Suprapubic skin (tissue), 4 donors: ENCODE measurements around the gene GHITM. TPM values are rescaled to one million over a fixed set of nuclear protein-coding genes. Genes with fewer than 3 reads are reported as not detected.

Experiments used
- DNase-seq, 2 donors: peaks; one replicate each; pipeline ENCODE4 v3.0.0-alpha.2; 2019; ENCODE audit warnings: low spot score in 2 of 2
- H3K27ac ChIP-seq: fragments of 200-600 bp; sonication (generic); one replicate; pipeline ENCODE4 v1.5.1; 2019
- H3K27me3 ChIP-seq: fragments of 200-600 bp; sonication (generic); one replicate; pipeline ENCODE4 v1.5.1; 2019
- H3K36me3 ChIP-seq: fragments of 200-600 bp; sonication (generic); one replicate; pipeline ENCODE4 v1.5.1; 2019
- H3K4me1 ChIP-seq: fragments of 200-600 bp; sonication (generic); one replicate; pipeline ENCODE4 v1.5.1; 2019
- H3K4me3 ChIP-seq: fragments of 200-600 bp; sonication (generic); one replicate; pipeline ENCODE4 v1.5.1; 2019; ENCODE audit warnings: mild to moderate bottlenecking
- H3K9me3 ChIP-seq: fragments of 200-600 bp; sonication (generic); one replicate; pipeline ENCODE4 v1.5.1; 2019
- EP300 ChIP-seq: sonication (generic); formaldehyde crosslinking; IDR thresholded peaks from one replicate; pipeline ENCODE4 v1.6.1; 2017; ENCODE audit warnings: antibody characterized with exemption
- POLR2A ChIP-seq, 2 donors: fragments of 450-650 bp; IDR thresholded peaks; one replicate each; pipeline ENCODE4 v1.6.1; 2017; ENCODE audit warnings: antibody characterized with exemption in 2 of 2, mild to moderate bottlenecking in 2 of 2, moderate library complexity in 2 of 2
- POLR2AphosphoS5 ChIP-seq, 3 donors: sonication (generic); formaldehyde crosslinking; IDR thresholded peaks; one replicate each; pipeline ENCODE4 v1.6.1; 2017; ENCODE audit warnings: antibody characterized with exemption in 3 of 3
- WGBS: methylation state at CpG from one replicate; pipeline ENCODE4 v1.1.5; 2018; 5-methylcytosine and 5-hydroxymethylcytosine counted together
- total RNA-seq, 4 donors: library from RNA; depleted of rRNA; stranded (reverse); fragments of >200 nt; gene quantifications; one replicate each; pipeline ENCODE4 v1.1.0, GENCODE V29; 2016
- TF ChIP-seq, protein P1 (sequence below), 2 donors: fragments of 200-600 bp in 1 of 2; fragments of 450-650 bp in 1 of 2; sonication (generic) in 1 of 2; IDR thresholded peaks; one replicate each; pipeline ENCODE4 v1.5.1; 2016 to 2019; ENCODE audit warnings: antibody characterized with exemption in 2 of 2, mild to moderate bottlenecking in 1 of 2, moderate library complexity in 1 of 2

The GHITM gene
- total RNA-seq, 4 donors from 2014 or later = 91.2 to 132 (median 125) TPM

DNA sequence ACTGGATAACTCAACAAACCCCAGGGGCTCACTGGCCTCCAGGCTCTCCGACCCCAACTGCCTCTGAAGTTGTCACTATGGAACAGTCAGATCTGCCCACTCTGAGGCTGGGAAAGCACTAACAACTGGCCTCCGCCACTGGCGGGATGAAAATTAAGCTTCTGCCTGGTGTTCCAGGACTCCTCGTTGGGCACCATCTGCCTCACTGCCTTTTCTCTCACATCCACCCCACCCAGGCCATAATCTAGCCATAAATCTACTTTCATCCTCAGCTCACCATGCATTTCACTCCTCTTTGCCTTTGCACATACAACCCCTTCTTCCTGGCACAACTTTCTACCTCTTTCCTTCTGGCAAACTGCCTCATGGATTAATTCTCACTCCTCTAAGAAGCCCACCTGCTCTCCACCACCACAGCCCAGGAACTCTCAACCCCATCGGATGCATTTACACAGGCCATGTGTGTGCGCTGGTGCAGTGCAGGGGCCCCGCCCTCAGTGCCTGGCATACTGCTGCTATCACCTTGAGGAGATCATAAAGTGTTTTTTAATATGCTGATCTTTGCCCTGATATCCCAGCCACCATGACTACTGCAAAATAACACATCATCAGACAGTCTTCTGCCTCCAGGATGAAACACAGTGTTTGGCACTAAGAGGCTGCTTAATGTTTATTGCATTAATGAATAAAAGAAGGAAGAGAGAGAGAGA, 59.1 kb downstream of the GHITM start:
- H3K4me1 ChIP-seq = peaks cover 40% of the 10 kb centered on the region
- H3K9me3 ChIP-seq = no peaks in the 10 kb centered on the region
- H3K27ac ChIP-seq = peak overlapping the region; percentile 35
- 52% methylated on average over 7 of the region's 7 CpGs for WGBS
- DNase-seq = no peak
- TF ChIP-seq POLR2AphosphoS5 (IDR thresholded peaks at IDR 0.05) (no peak), EP300 (no peak), POLR2A (IDR thresholded peaks at IDR 0.05) (no peak)
- TF ChIP-seq, protein P1, sequence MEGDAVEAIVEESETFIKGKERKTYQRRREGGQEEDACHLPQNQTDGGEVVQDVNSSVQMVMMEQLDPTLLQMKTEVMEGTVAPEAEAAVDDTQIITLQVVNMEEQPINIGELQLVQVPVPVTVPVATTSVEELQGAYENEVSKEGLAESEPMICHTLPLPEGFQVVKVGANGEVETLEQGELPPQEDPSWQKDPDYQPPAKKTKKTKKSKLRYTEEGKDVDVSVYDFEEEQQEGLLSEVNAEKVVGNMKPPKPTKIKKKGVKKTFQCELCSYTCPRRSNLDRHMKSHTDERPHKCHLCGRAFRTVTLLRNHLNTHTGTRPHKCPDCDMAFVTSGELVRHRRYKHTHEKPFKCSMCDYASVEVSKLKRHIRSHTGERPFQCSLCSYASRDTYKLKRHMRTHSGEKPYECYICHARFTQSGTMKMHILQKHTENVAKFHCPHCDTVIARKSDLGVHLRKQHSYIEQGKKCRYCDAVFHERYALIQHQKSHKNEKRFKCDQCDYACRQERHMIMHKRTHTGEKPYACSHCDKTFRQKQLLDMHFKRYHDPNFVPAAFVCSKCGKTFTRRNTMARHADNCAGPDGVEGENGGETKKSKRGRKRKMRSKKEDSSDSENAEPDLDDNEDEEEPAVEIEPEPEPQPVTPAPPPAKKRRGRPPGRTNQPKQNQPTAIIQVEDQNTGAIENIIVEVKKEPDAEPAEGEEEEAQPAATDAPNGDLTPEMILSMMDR (IDR thresholded peaks at IDR 0.05) = no peak
- H3K36me3 ChIP-seq = no peaks in the 10 kb centered on the region
- H3K27me3 ChIP-seq = peaks cover 28% of the 10 kb centered on the region
- no peak overlapping the region for H3K4me3 ChIP-seq

DNA sequence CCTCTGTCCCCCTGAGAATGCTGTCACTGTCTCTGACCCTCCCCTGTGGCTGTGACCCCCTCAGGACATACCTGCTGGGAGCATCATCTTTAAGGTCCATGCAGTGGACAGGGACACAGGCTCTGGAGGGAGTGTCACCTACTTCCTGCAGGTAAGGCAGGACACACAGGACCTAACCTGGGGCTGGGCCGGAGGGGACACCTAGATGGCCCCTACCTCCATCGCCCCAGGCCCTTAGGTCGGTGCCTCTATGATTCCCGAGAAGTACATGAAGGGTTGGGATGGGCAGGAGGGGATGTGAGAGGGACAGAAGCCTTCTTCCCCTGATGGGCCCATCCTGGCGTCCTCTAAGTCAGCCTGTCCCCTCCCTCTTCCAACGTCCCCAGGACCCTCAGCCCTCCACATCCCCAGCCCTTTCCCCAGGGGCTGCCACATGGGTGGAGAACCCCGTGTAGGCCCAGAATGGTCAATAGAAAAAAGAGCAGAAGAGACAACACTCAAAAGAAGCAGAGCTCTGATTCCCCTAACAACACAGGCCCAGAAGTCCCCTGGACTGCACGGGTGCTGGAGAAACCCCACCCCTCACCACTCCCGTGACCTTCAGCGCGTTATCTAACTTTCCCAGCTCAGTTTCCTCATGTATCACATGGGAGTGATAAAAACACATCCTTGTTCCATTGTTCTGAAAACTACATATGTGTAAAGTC, 61.4 kb downstream of the GHITM start:
- TF ChIP-seq POLR2A (IDR thresholded peaks at IDR 0.05) = no peak
- TF ChIP-seq POLR2AphosphoS5 (IDR thresholded peaks at IDR 0.05) = no peak
- no peak for TF ChIP-seq EP300
- TF ChIP-seq, protein P1 (IDR thresholded peaks at IDR 0.05) = no peak

DNA sequence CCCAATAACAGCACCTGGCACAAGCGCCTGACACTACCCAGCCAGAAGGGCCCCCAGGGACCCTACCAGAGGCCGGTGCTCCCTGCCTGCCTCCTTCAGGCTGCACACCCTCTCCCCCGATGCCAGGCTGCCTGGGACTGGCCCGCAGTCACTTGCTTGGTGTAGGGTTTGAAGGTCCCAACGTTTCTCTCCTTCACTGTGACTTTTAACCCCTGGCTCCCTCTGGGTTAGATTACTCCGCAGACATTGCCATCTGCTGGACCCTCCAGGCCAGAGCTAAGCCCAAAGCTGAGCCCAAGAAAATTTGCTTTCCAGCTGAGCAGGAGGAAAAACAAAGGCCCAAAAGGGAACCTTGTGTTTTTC, 61.9 kb downstream of the GHITM start:
- H3K36me3 ChIP-seq = no peaks in the 10 kb centered on the region
- DNase-seq = peak in 1 of 2 donors; percentile 21
- peaks cover 5% of the 10 kb centered on the region for H3K27me3 ChIP-seq
- WGBS = 58% methylated on average over 4 of the region's 6 CpGs
- H3K4me1 ChIP-seq = peaks cover 17% of the 10 kb centered on the region
- no peak overlapping the region for H3K27ac ChIP-seq
- no peak for TF ChIP-seq EP300
- TF ChIP-seq POLR2AphosphoS5 (IDR thresholded peaks at IDR 0.05) = no peak
- no peak for TF ChIP-seq POLR2A (IDR thresholded peaks at IDR 0.05)
- TF ChIP-seq, protein P1 (IDR thresholded peaks at IDR 0.05) = no peak
- H3K4me3 ChIP-seq = no peak overlapping the region
- H3K9me3 ChIP-seq = no peaks in the 10 kb centered on the region

More for the DNA sequence above, 61.4 kb downstream of the GHITM start:
- Histone ChIP-seq H3K27me3 (peaks cover 6% of the 10 kb centered on the region), H3K4me1 (peaks cover 20% of the 10 kb centered on the region), H3K4me3 (no peak overlapping the region), H3K27ac (no peak overlapping the region), H3K9me3 (no peaks in the 10 kb centered on the region), H3K36me3 (no peaks in the 10 kb centered on the region)
- DNase-seq = no peak
- 82% methylated on average over 11 of the region's 11 CpGs for WGBS

DNA sequence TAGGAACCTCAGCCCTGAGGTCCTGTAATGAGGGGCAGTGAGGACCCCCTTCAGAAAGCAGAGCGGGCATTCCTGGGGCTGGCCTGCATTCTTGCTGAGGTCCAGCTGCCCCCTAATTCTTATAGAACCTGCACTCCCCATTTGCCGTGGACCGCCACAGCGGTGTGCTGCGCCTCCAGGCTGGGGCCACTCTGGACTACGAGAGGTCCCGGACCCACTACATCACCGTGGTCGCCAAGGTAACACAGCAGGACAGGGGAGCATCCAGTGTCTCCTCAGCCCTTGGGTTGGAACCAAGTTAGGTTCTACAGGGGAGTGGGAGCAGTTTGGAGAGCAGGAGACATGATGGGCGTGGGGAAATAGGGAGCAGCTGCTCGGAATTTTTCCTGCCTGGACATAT, 62.4 kb downstream of the GHITM start:
- peak in 1 of 2 donors; percentile 44 for DNase-seq
- H3K36me3 ChIP-seq = no peaks in the 10 kb centered on the region
- 89% methylated on average over 10 of the region's 11 CpGs for WGBS
- peaks cover 5% of the 10 kb centered on the region for H3K27me3 ChIP-seq
- H3K4me3 ChIP-seq = no peak overlapping the region
- TF ChIP-seq, protein P1 (IDR thresholded peaks at IDR 0.05) = no peak
- TF ChIP-seq POLR2AphosphoS5 (IDR thresholded peaks at IDR 0.05) = no peak
- no peak for TF ChIP-seq EP300
- no peak for TF ChIP-seq POLR2A (IDR thresholded peaks at IDR 0.05)
- H3K27ac ChIP-seq = no peak overlapping the region
- H3K9me3 ChIP-seq = no peaks in the 10 kb centered on the region
- H3K4me1 ChIP-seq = peaks cover 17% of the 10 kb centered on the region

DNA sequence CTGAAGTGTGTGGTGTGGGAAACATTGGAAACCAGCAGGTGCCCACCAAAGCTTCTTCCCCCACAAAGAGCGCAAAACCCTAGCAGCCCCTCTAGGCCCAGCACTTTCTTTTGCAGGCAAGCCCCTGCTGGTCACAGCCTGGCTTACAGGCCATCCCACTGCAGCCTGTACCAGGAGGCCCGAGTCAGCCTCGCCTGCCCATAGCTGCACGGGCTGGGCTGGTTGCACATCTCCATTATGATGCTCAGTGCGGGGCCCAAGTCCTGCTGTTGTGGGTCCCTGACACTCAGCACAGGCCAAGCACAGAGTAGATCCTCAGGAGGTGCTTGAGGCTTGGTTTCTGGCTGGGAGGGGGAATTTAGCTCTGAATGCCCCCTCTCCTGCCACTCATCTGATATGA, 63.0 kb downstream of the GHITM start:
- Histone ChIP-seq H3K9me3 (no peaks in the 10 kb centered on the region), H3K4me1 (peaks cover 11% of the 10 kb centered on the region), H3K27me3 (peaks cover 5% of the 10 kb centered on the region), H3K36me3 (no peaks in the 10 kb centered on the region), H3K27ac (no peak overlapping the region), H3K4me3 (no peak overlapping the region)
- 100% methylated on average over 1 of the region's 5 CpGs for WGBS
- TF ChIP-seq, protein P1 (IDR thresholded peaks at IDR 0.05) = no peak
- TF ChIP-seq POLR2A (IDR thresholded peaks at IDR 0.05) (no peak), EP300 (no peak), POLR2AphosphoS5 (IDR thresholded peaks at IDR 0.05) (no peak)
- DNase-seq = peak in 1 of 2 donors; percentile 48
